Measurements from ENCODE around the gene KRT23.

- no peak for TF ChIP-seq CTCF (IDR thresholded peaks at IDR 0.05; ENCODE audit: insufficient read depth, low read length)
- TF ChIP-seq GABPA (IDR thresholded peaks at IDR 0.05; ENCODE audit: low read depth) = no peak
- no peak for TF ChIP-seq REST (IDR thresholded peaks at IDR 0.05; ENCODE audit: insufficient replicate concordance, low read depth)
- no peak for TF ChIP-seq POLR2AphosphoS5 (IDR thresholded peaks at IDR 0.05; ENCODE audit: low read depth)
- no peak for TF ChIP-seq SPI1 (IDR thresholded peaks at IDR 0.05; ENCODE audit: borderline replicate concordance, low read depth)
Measured at GRCh38 chr17:40984226-40984625, 46.8 kb upstream of the KRT23 start, which contains the start of gene KRT40.

All from HL-60 (cell line).